T1000 (cell line): Measurements from ENCODE around the gene NFIA.

Source experiments
- DNase-seq: peaks from one replicate; lab custom pipeline; 2025; ENCODE audit warnings: mixed read lengths; lab: John Stamatoyannopoulos, UW

The NFIA gene

GRCh38 chr1:61247051-61247825, 164.9 kb downstream of the NFIA start:
- DNase-seq = no peak

- no peak for DNase-seq
Measured at GRCh38 chr1:61247881-61248752, 165.8 kb downstream of the NFIA start.

GRCh38 chr1:61250933-61251332, 168.6 kb downstream of the NFIA start:
- no peak for DNase-seq

- DNase-seq = no peak
Measured at GRCh38 chr1:61253059-61253735, 170.8 kb downstream of the NFIA start.

- DNase-seq = no peak
Measured at GRCh38 chr1:61253912-61254633, 171.7 kb downstream of the NFIA start.

GRCh38 chr1:61254634-61255357, 172.4 kb downstream of the NFIA start:
- no peak for DNase-seq

- no peak for DNase-seq
Measured at GRCh38 chr1:61255358-61255703, 173.0 kb downstream of the NFIA start.

GRCh38 chr1:61259379-61260148, 177.2 kb downstream of the NFIA start:
- no peak for DNase-seq

GRCh38 chr1:61260171-61260570, 177.8 kb downstream of the NFIA start:
- no peak for DNase-seq

- no peak for DNase-seq
Measured at GRCh38 chr1:61261595-61261994, 179.2 kb downstream of the NFIA start.

- DNase-seq = no peak
Measured at GRCh38 chr1:61263905-61264824, 181.8 kb downstream of the NFIA start.

- no peak for DNase-seq
Measured at GRCh38 chr1:61264825-61265242, 182.5 kb downstream of the NFIA start.

- no peak for DNase-seq
Measured at GRCh38 chr1:61265665-61266064, 183.3 kb downstream of the NFIA start.

- no peak for DNase-seq
Measured at GRCh38 chr1:61266738-61267137, 184.4 kb downstream of the NFIA start.

- DNase-seq = no peak
Measured at GRCh38 chr1:61268546-61269240, 186.3 kb downstream of the NFIA start.

GRCh38 chr1:61269602-61270001, 187.2 kb downstream of the NFIA start:
- DNase-seq = no peak

- DNase-seq = no peak
Measured at GRCh38 chr1:61270107-61270506, 187.7 kb downstream of the NFIA start.

GRCh38 chr1:61270761-61271411, 188.5 kb downstream of the NFIA start:
- DNase-seq = no peak
